H9 (cell line): ENCODE data around the gene SLC22A5. TPM values are rescaled to one million over a fixed set of nuclear protein-coding genes. Genes with fewer than 3 reads are reported as not detected.

ENCODE experiments used
- DNase-seq: peaks from one replicate; pipeline ENCODE4 v3.0.0-alpha.2; 2017
- H2AFZ ChIP-seq: one replicate; pipeline ENCODE4 v1.6.1; 2013; ENCODE audit warnings: mild to moderate bottlenecking, low read length, control low read depth, moderate library complexity
- H2AK5ac ChIP-seq: 2 replicates; pipeline ENCODE4 v1.6.1; 2013; ENCODE audit warnings: low read length, control low read depth, mixed read lengths; ENCODE audit not compliant: insufficient read length
- H2BK120ac ChIP-seq: one replicate; pipeline ENCODE4 v1.6.1; 2013; ENCODE audit warnings: low read depth, mild to moderate bottlenecking, low read length, control low read depth, inconsistent platforms; ENCODE audit not compliant: poor library complexity, severe bottlenecking
- H2BK12ac ChIP-seq: 2 replicates; pipeline ENCODE4 v1.6.1; 2013; ENCODE audit warnings: low read length, control low read depth, mixed read lengths, low read depth; ENCODE audit not compliant: insufficient read length
- H2BK15ac ChIP-seq: 2 replicates; pipeline ENCODE4 v1.6.1; 2013; ENCODE audit warnings: low read depth, low read length, control low read depth
- H2BK20ac ChIP-seq: one replicate; pipeline ENCODE4 v1.6.1; 2013; ENCODE audit warnings: low read depth, mild to moderate bottlenecking, low read length, control low read depth, inconsistent platforms; ENCODE audit not compliant: poor library complexity, severe bottlenecking
- H2BK5ac ChIP-seq: 2 replicates; pipeline ENCODE4 v1.6.1; 2013; ENCODE audit warnings: low read length, control low read depth, mixed read lengths; ENCODE audit not compliant: insufficient read length
- H3K14ac ChIP-seq: 2 replicates; pipeline ENCODE4 v1.6.1; 2013; ENCODE audit warnings: low read length, control low read depth; ENCODE audit not compliant: insufficient read depth
- H3K18ac ChIP-seq: 2 replicates; pipeline ENCODE4 v1.6.1; 2013; ENCODE audit warnings: low read depth, mild to moderate bottlenecking, mixed read lengths, low read length, control low read depth; ENCODE audit not compliant: insufficient read length
- H3K23ac ChIP-seq: 2 replicates; pipeline ENCODE4 v1.6.1; 2013; ENCODE audit warnings: low read length, control low read depth, mixed read lengths, low read depth; ENCODE audit not compliant: insufficient read length
- H3K23me2 ChIP-seq: 2 replicates; pipeline ENCODE4 v1.6.1; 2013; ENCODE audit warnings: low read depth, mild to moderate bottlenecking, mixed read lengths, low read length, control low read depth; ENCODE audit not compliant: insufficient read length, poor library complexity, severe bottlenecking
- H3K27ac ChIP-seq: 2 replicates; pipeline ENCODE4 v1.5.1; 2013; ENCODE audit warnings: low read length, control low read depth, mixed read lengths, low read depth; ENCODE audit not compliant: insufficient read length
- H3K27me3 ChIP-seq: 2 replicates; pipeline ENCODE4 v1.6.1; 2013; ENCODE audit warnings: low read length, control low read depth, inconsistent platforms; ENCODE audit not compliant: insufficient read depth
- H3K4ac ChIP-seq: 2 replicates; pipeline ENCODE4 v1.6.1; 2013; ENCODE audit warnings: low read depth, mild to moderate bottlenecking, control low read depth, inconsistent platforms, low read length, moderate library complexity
- H3K4me1 ChIP-seq: 2 replicates; pipeline ENCODE4 v1.6.1; 2013; ENCODE audit warnings: low read length, control low read depth, inconsistent platforms; ENCODE audit not compliant: insufficient read depth
- H3K4me2 ChIP-seq: 2 replicates; pipeline ENCODE4 v1.6.1; 2013; ENCODE audit warnings: low read length, control low read depth, mixed read lengths; ENCODE audit not compliant: insufficient read length, insufficient read depth
- H3K56ac ChIP-seq: 2 replicates; pipeline ENCODE4 v1.6.1; 2013; ENCODE audit warnings: low read depth, mild to moderate bottlenecking, mixed read lengths, low read length, control low read depth; ENCODE audit not compliant: insufficient read length
- H3K79me1 ChIP-seq: 2 replicates; pipeline ENCODE4 v1.6.1; 2013; ENCODE audit warnings: low read depth, mild to moderate bottlenecking, moderate library complexity, low read length, control low read depth, inconsistent platforms; ENCODE audit not compliant: insufficient read depth, poor library complexity, severe bottlenecking
- H3K79me2 ChIP-seq: 2 replicates; pipeline ENCODE4 v1.6.1; 2013; ENCODE audit warnings: low read length, control low read depth, inconsistent platforms; ENCODE audit not compliant: insufficient read depth
- H3K9ac ChIP-seq: 2 replicates; pipeline ENCODE4 v1.6.1; 2013; ENCODE audit warnings: low read length, control low read depth, mixed read lengths; ENCODE audit not compliant: insufficient read length; ENCODE audit errors: extremely low read depth
- H3K9me3 ChIP-seq: one replicate; pipeline ENCODE4 v1.6.1; 2013; ENCODE audit warnings: low read depth, low read length, inconsistent platforms; ENCODE audit not compliant: control insufficient read depth
- H3T11ph ChIP-seq: one replicate; pipeline ENCODE4 v1.6.1; 2013; ENCODE audit warnings: mild to moderate bottlenecking, low read length, control low read depth, inconsistent platforms
- H4K20me1 ChIP-seq: one replicate; pipeline ENCODE4 v1.6.1; 2013; ENCODE audit not compliant: control insufficient read depth, insufficient read length, insufficient read depth
- H4K5ac ChIP-seq: 2 replicates; pipeline ENCODE4 v1.6.1; 2013; ENCODE audit warnings: low read depth, mild to moderate bottlenecking, mixed read lengths, low read length, control low read depth; ENCODE audit not compliant: insufficient read length
- H4K8ac ChIP-seq: replicated peaks from 2 replicates; pipeline ENCODE4 v1.6.1; 2013; ENCODE audit warnings: low read length, control low read depth, mixed read lengths, low read depth; ENCODE audit not compliant: insufficient read length
- H4K91ac ChIP-seq: 2 replicates; pipeline ENCODE4 v1.6.1; 2013; ENCODE audit warnings: low read depth, mild to moderate bottlenecking, moderate library complexity, mixed read lengths, low read length, control low read depth; ENCODE audit not compliant: insufficient read length
- H3K27ac Mint-ChIP-seq, 3 experiments: 2 replicates in 2 of 3; 3 replicates in 1 of 3; pipeline ENCODE4 v1.8.0; 2020 to 2021; ENCODE audit warnings: mixed read lengths in 3 of 3, mild to moderate bottlenecking in 1 of 3, moderate library complexity in 1 of 3
- H3K27me3 Mint-ChIP-seq: 2 replicates; pipeline ENCODE4 v1.8.0; 2021; ENCODE audit warnings: low read depth, mild to moderate bottlenecking, moderate library complexity, mixed read lengths
- H3K36me3 Mint-ChIP-seq, 3 experiments: 2 replicates in 2 of 3; 3 replicates in 1 of 3; pipeline ENCODE4 v1.8.0; 2020 to 2021; ENCODE audit warnings: low read depth in 3 of 3, mixed read lengths in 3 of 3; ENCODE audit not compliant: insufficient read depth in 1 of 3
- H3K4me1 Mint-ChIP-seq, 2 experiments: 2 replicates each; pipeline ENCODE4 v1.8.0; 2020; ENCODE audit warnings: mixed read lengths in 2 of 2
- H3K4me3 Mint-ChIP-seq, 2 experiments: 2 replicates in 1 of 2; 3 replicates in 1 of 2; pipeline ENCODE4 v1.8.0; 2020 to 2021; ENCODE audit warnings: mild to moderate bottlenecking in 2 of 2, mixed read lengths in 2 of 2, moderate library complexity in 1 of 2
- H3K9me3 Mint-ChIP-seq, 2 experiments: 2 replicates in 1 of 2; 3 replicates in 1 of 2; pipeline ENCODE4 v1.8.0; 2020; ENCODE audit warnings: mild to moderate bottlenecking in 2 of 2, mixed read lengths in 2 of 2, moderate library complexity in 1 of 2
- CTCF ChIP-seq: fragments of 200-600 bp; sonication (generic); conservative IDR thresholded peaks from 3 replicates; pipeline ENCODE4 v1.8.0; 2021; ENCODE audit warnings: antibody characterized with exemption, mild to moderate bottlenecking
- total RNA-seq: library from RNA; stranded (reverse); gene quantifications from 2 replicates; pipeline ENCODE4 v1.2.1, GENCODE V29; 2021

SLC22A5 gene
- total RNA-seq, 1 experiment from 2014 or later, result 3.4 TPM

- no peaks in the 10 kb centered on the region for H3K79me1 ChIP-seq
- H2BK120ac ChIP-seq, result no peak overlapping the region
- H3K14ac ChIP-seq, result no peak overlapping the region
- H3K56ac ChIP-seq, result no peak overlapping the region
- no peak overlapping the region for H3K27ac ChIP-seq
- no peak overlapping the region for H2BK20ac ChIP-seq
- H2BK15ac ChIP-seq, result no peak overlapping the region
- H4K5ac ChIP-seq, result no peak overlapping the region
- H3T11ph ChIP-seq, result no peak overlapping the region
- H3K4me2 ChIP-seq, result no peak overlapping the region
- no peak overlapping the region for H4K91ac ChIP-seq
- no peaks in the 10 kb centered on the region for H3K9me3 Mint-ChIP-seq
- H2AFZ ChIP-seq, result no peak overlapping the region
- no peaks in the 10 kb centered on the region for H3K27me3 ChIP-seq
- H4K20me1 ChIP-seq, result no peaks in the 10 kb centered on the region
- H3K9me3 ChIP-seq, result no peaks in the 10 kb centered on the region
- no peaks in the 10 kb centered on the region for H3K27me3 Mint-ChIP-seq
- no peak overlapping the region for H3K4ac ChIP-seq
- no peak overlapping the region for H3K9ac ChIP-seq
- no peak overlapping the region for H3K23ac ChIP-seq
- no peak overlapping the region for H2BK5ac ChIP-seq
- H4K8ac ChIP-seq, result no peak overlapping the region
- no peaks in the 10 kb centered on the region for H3K23me2 ChIP-seq
- H3K27ac Mint-ChIP-seq, result no peak overlapping the region; a peak in 1 of 7 replicates
- H2BK12ac ChIP-seq, result no peak overlapping the region
- no peak overlapping the region for H2AK5ac ChIP-seq
- H3K4me1 Mint-ChIP-seq, result peaks cover 18 to 19% of the 10 kb centered on the region in 2 experiments
- H3K18ac ChIP-seq, result peak overlapping the region; percentile 0
- no peaks in the 10 kb centered on the region for H3K36me3 Mint-ChIP-seq
- DNase-seq, result no peak
- no peak overlapping the region for H3K4me3 Mint-ChIP-seq
- no peak for TF ChIP-seq CTCF
- no peaks in the 10 kb centered on the region for H3K79me2 ChIP-seq
- no peaks in the 10 kb centered on the region; the same call in 1 of the 2 replicates for H3K4me1 ChIP-seq
Measured at GRCh38 chr5:132428147-132428482, 58.6 kb downstream of the SLC22A5 start.
